Transverse colon (tissue), 4 donors: ENCODE results near the gene EIF5B. TPM values are rescaled to one million over a fixed set of nuclear protein-coding genes. Genes with fewer than 3 reads are reported as not detected.
"Not testable (repeated sequence)": the region's sequence is repeated elsewhere in the genome, so short reads cannot be mapped to it uniquely, and the experiment has no call there.

ENCODE experiments used
- DNase-seq: peaks from one replicate; pipeline ENCODE4 v3.0.0-alpha.2; 2019
- H3K27ac ChIP-seq, 4 donors: fragments of 200-600 bp; sonication (generic); 2 replicates each; pipeline ENCODE4 v1.5.1; 2016 to 2018; ENCODE audit warnings: inconsistent platforms in 4 of 4
- H3K27me3 ChIP-seq: fragments of 200-600 bp; sonication (generic); 2 replicates; pipeline ENCODE4 v1.5.1; 2017; ENCODE audit warnings: inconsistent platforms
- H3K36me3 ChIP-seq, 4 donors: fragments of 200-600 bp; sonication (generic); 2 replicates each; pipeline ENCODE4 v1.5.1; 2017 to 2019; ENCODE audit warnings: inconsistent platforms in 4 of 4
- H3K4me1 ChIP-seq, 4 donors: fragments of 200-600 bp; sonication (generic); 2 replicates each; pipeline ENCODE4 v1.5.1; 2017 to 2020; ENCODE audit warnings: inconsistent platforms in 4 of 4
- H3K4me3 ChIP-seq, 4 donors: fragments of 200-600 bp; sonication (generic); 1 replicate in 1 of 4; 2 replicates in 3 of 4; pipeline versions ENCODE4 v1.5.1 to v1.6.1; 2017 to 2019; ENCODE audit warnings: inconsistent platforms in 4 of 4
- H3K9me3 ChIP-seq, 2 donors: fragments of 200-600 bp; sonication (generic); 2 replicates each; pipeline ENCODE4 v1.5.1; 2017 to 2019; ENCODE audit warnings: inconsistent platforms in 2 of 2
- EP300 ChIP-seq: sonication (generic); formaldehyde crosslinking; IDR thresholded peaks from one replicate; pipeline ENCODE4 v1.6.1; 2017; ENCODE audit warnings: antibody characterized with exemption, low read depth
- POLR2A ChIP-seq: fragments of 450-650 bp; IDR thresholded peaks from one replicate; pipeline ENCODE4 v1.6.1; 2016; ENCODE audit warnings: antibody characterized with exemption, mild to moderate bottlenecking, moderate library complexity
- POLR2AphosphoS5 ChIP-seq, 3 donors: sonication (generic); formaldehyde crosslinking; IDR thresholded peaks; one replicate each; pipeline ENCODE4 v1.6.1; 2016; ENCODE audit warnings: antibody characterized with exemption in 3 of 3
- WGBS, 2 donors: methylation state at CpG; one replicate each; pipeline ENCODE4 v1.1.5; 2018; ENCODE audit warnings: low coverage in 1 of 2; 5-methylcytosine and 5-hydroxymethylcytosine counted together
- in situ Hi-C, 4 donors: fragments of 200-750 bp; cut with MboI; loops; one replicate each; pipeline versions ENCODE4 v1.15.0 to v1.15.1; 2017; ENCODE audit warnings: low sequenced_read_pairs in 3 of 4, low pct_ligation_motif_present in 1 of 4, low pct_unique_long_range_greater_than_20kb in 1 of 4
- intact Hi-C: fragments of 100-400 bp; cut with DNase I; formaldehyde crosslinking; loops from one replicate; pipeline ENCODE4 v1.15.1; 2023; ENCODE audit warnings: low total_unique reads
- total RNA-seq, 4 donors: library from RNA; depleted of rRNA; stranded (reverse); fragments of >200 nt; gene quantifications; one replicate each; pipeline ENCODE4 v1.1.0, GENCODE V29; 2016
- TF ChIP-seq, protein P1 (sequence below), 5 experiments: fragments of 200-600 bp in 3 of 5; fragments of 450-650 bp in 2 of 5; sonication (generic) in 3 of 5; IDR thresholded peaks; 1 replicate in 2 of 5; 2 replicates in 3 of 5; pipeline ENCODE4 v1.5.1; 2016 to 2017; ENCODE audit warnings: antibody characterized with exemption in 5 of 5, inconsistent platforms in 3 of 5, mild to moderate bottlenecking in 2 of 5, moderate library complexity in 1 of 5

EIF5B gene
- total RNA-seq, 4 donors from 2014 or later: 13.1 to 32.6 (median 20.6) TPM

DNA sequence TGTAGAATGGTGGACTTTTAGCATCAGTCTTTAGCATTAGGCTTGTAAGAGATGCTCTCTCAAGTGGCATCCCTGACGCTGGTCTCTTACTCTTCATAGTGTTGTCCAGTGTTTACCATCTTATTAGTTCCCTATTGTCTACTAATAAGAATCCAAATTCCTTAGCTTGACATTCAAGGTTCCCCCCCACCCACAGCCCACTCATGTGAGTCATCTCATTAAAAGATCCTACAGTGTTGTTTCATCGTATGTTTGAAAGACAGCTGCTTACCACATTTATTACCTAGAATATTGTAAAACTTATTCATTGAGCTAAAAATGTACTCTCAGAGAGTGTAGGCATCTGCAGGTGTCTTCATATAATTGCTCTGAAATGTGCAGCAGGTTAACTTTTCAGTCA is 28.5 kb downstream of the EIF5B start:
- in situ Hi-C loops (no loop called here), intact Hi-C loops (no loop called here)
- Histone ChIP-seq H3K4me1 (no peaks in the 10 kb centered on the region), H3K27me3 (no peaks in the 10 kb centered on the region), H3K9me3 (no peaks in the 10 kb centered on the region), H3K27ac (no peak overlapping the region), H3K4me3 (no peak overlapping the region), H3K36me3 (peaks cover 0 to 86% (median 22%) of the 10 kb centered on the region in 4 donors)
- no peak for DNase-seq
- WGBS, 2 donors: 71% methylated on average over 2 of the region's 2 CpGs; no CpG with 5 or more reads in 1 of the 2 donors
- TF ChIP-seq, protein P1, sequence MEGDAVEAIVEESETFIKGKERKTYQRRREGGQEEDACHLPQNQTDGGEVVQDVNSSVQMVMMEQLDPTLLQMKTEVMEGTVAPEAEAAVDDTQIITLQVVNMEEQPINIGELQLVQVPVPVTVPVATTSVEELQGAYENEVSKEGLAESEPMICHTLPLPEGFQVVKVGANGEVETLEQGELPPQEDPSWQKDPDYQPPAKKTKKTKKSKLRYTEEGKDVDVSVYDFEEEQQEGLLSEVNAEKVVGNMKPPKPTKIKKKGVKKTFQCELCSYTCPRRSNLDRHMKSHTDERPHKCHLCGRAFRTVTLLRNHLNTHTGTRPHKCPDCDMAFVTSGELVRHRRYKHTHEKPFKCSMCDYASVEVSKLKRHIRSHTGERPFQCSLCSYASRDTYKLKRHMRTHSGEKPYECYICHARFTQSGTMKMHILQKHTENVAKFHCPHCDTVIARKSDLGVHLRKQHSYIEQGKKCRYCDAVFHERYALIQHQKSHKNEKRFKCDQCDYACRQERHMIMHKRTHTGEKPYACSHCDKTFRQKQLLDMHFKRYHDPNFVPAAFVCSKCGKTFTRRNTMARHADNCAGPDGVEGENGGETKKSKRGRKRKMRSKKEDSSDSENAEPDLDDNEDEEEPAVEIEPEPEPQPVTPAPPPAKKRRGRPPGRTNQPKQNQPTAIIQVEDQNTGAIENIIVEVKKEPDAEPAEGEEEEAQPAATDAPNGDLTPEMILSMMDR (IDR thresholded peaks at IDR 0.05): no peak
- no peak for TF ChIP-seq EP300
- TF ChIP-seq POLR2A: no peak

DNA sequence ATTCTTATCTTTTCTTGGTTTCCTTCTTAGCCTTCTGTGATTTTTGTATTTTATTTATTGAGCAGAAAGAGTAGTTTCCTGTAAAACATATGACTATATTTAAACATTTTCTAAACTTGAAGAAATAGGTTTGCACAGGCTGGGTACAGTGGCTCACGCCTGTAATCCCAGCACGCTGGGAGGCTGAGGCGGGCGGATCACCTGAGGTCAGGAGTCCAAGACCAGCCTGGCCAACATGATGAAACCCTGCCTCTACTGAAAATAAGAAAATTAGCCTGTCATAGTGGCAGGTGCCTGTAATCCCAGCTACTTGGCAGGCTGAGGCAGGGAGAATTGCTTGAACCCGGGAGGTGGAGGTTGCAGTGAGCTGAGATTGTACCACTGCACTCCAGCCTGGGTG is 31.7 kb downstream of the EIF5B start:
- intact Hi-C loops, H3K27ac ChIP-seq, H3K4me1 ChIP-seq, in situ Hi-C loops, H3K4me3 ChIP-seq, H3K9me3 ChIP-seq, DNase-seq, H3K27me3 ChIP-seq: not testable (repeated sequence)
- H3K36me3 ChIP-seq: peaks cover 0 to 91% (median 21%) of the 10 kb centered on the region in 4 donors
- WGBS, 2 donors: 88 to 94% methylated on average over 5 of the region's 5 CpGs

DNA sequence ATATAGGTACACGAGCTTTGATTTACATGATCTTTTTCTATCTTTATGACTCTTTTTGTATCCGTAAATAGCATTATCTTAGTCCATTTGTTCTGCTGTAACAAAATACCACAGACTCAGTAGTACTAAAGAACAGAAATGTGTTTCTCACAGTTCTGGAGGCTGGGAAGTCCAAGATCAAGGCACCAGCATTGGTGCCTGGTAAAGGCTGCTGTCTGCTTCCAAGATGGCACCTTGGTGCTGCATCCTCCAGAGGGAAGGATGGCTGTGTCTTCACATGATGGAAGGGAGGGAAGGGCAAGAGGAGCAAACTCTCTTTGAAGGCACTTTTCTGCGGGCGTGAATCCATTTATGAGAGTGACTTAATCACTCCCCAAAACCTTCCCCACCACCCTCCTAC is 36.0 kb downstream of the EIF5B start:
- no peaks in the 10 kb centered on the region for H3K9me3 ChIP-seq
- no peak overlapping the region for H3K4me3 ChIP-seq
- peaks cover 0 to 77% (median 18%) of the 10 kb centered on the region in 4 donors for H3K36me3 ChIP-seq
- no peak for DNase-seq
- H3K4me1 ChIP-seq: no peaks in the 10 kb centered on the region
- in situ Hi-C loops (no loop called here), intact Hi-C loops (no loop called here)
- TF ChIP-seq POLR2A (no peak), EP300 (no peak), POLR2AphosphoS5 (IDR thresholded peaks at IDR 0.05) (no peak)
- TF ChIP-seq, protein P1 (IDR thresholded peaks at IDR 0.05): no peak
- 95% methylated on average over 4 of the region's 4 CpGs for whole genome bisulfite sequencing, 2 donors
- H3K27ac ChIP-seq: no peak overlapping the region
- no peaks in the 10 kb centered on the region for H3K27me3 ChIP-seq

DNA sequence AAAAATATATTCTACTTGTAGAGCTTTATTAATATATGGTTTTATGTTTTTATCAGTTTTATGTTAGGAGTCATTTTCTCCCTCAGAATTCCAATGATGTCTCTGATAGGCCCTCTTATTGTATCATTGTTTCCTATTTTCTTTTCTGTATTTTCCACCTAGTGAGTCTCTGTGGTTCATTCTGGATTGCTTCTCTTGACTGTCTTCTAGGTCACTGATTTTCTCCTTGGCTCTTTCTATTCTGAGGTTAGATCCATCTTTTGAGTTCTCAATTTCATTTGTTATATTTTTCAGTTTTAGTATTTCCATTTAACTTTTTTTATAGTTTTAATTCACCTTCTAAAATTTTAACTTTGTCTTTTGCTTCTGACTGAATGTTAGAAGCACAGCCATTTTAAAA is 37.6 kb downstream of the EIF5B start:
- Histone ChIP-seq H3K27me3 (no peaks in the 10 kb centered on the region), H3K4me1 (no peaks in the 10 kb centered on the region), H3K27ac (no peak overlapping the region), H3K36me3 (peaks cover 0 to 73% (median 17%) of the 10 kb centered on the region in 4 donors), H3K9me3 (no peaks in the 10 kb centered on the region), H3K4me3 (no peak overlapping the region)
- TF ChIP-seq EP300: no peak
- TF ChIP-seq POLR2AphosphoS5 (IDR thresholded peaks at IDR 0.05): no peak
- no peak for TF ChIP-seq POLR2A
- TF ChIP-seq, protein P1 (IDR thresholded peaks at IDR 0.05): no peak
- in situ Hi-C loops: no loop called here
- DNase-seq: no peak
- intact Hi-C loops: no loop called here

DNA sequence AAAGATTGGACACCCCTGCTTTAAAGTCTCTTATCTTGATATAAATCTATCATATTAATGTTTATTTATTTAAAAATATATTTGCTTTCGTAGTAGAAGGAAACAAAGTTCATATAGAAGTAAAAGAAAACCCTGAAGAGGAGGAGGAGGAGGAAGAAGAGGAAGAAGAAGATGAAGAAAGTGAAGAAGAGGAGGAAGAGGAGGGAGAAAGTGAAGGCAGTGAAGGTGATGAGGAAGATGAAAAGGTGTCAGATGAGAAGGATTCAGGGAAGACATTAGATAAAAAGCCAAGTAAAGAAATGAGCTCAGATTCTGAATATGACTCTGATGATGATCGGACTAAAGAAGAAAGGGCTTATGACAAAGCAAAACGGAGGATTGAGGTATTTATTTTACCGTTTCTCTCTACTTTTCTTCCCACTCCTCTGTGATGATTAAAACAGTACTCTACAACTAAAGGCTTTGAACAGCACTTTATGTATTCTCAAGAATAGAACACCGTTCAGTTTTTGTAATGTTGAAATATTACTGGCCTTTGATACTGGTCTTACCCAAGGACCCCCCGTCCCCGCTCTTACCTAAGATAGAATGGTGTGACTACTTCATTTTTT is 39.2 kb downstream of the EIF5B start:
- WGBS, 2 donors: 85 to 100% methylated on average over 1 to 7 of the region's 7 CpGs
- Histone ChIP-seq H3K4me3 (no peak overlapping the region), H3K4me1 (no peaks in the 10 kb centered on the region), H3K27me3 (no peaks in the 10 kb centered on the region), H3K36me3 (peaks cover 0 to 70% (median 17%) of the 10 kb centered on the region in 4 donors), H3K9me3 (no peaks in the 10 kb centered on the region), H3K27ac (no peak overlapping the region)
- DNase-seq: no peak
- TF ChIP-seq POLR2AphosphoS5 (IDR thresholded peaks at IDR 0.05) (no peak), EP300 (no peak), POLR2A (no peak)
- TF ChIP-seq, protein P1 (IDR thresholded peaks at IDR 0.05): no peak
- in situ Hi-C loops (no loop called here), intact Hi-C loops (no loop called here)
